Forelimb muscle (tissue), 1 donor: ENCODE measurements around the gene TBC1D4. TPM values are rescaled to one million over a fixed set of nuclear protein-coding genes. Genes with fewer than 3 reads are reported as not detected.

Experiments
- DNase-seq: peaks from one replicate; pipeline ENCODE4 v3.0.0-alpha.2; 2013; ENCODE audit warnings: low read depth
- polyA plus RNA-seq: library from polyadenylated mRNA; unstranded; fragments of 120-200 nt; gene quantifications from one replicate; pipeline ENCODE4 v1.2.1, GENCODE V29; 2013; ENCODE audit not compliant: insufficient read length

Gene TBC1D4
- polyA plus RNA-seq, 1 donor: 18.6 TPM

DNA sequence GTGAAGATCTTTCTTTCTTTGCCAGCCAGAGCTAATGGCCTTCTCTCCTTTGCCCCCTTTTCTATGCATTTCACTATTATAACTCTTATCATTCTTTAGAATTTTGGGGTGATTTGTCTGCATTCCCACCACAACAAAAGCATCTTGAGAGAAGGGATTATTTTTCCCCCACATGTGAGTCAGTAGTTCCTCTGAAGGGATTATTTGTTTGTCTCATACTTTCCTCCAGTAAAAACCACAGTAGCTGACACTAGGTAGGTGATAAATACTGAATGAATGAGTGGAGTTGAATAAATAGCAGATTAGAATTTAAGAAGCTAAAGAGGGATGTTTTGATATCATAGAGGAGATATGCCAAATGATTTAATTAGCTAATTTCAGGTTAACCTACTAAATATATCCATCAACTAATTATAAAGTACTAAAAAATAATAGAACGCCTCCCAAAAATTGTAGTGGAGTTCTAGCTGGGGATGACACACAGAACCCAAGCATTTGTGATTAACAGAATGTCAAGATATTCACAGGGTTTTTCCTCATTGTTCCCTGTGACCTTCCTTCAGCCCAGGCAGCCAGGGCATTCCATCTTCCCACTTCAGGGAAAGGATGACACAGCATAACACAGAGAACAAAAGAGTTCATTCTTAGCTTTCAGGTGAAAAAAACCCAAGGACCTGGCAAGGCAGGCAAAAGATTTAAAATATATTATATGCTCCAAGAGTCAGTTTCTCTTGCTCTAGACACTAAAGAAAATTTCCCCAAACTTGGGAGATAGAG, 3.5 kb upstream of the TBC1D4 start:
- DNase-seq: no peak

DNA sequence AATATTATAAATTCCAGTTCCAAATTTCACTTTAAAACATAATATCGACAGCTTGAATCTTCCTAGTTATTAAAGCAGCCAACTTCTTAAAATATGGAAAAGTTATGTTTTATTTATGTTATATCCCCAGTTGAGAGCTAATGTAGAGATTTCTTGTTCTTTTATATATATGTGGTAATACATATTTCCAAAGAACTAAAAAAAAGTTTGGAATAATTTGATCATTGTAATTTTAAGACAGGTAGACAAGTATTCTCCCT, 781 bp upstream of the TBC1D4 start:
- no peak for DNase-seq

DNA sequence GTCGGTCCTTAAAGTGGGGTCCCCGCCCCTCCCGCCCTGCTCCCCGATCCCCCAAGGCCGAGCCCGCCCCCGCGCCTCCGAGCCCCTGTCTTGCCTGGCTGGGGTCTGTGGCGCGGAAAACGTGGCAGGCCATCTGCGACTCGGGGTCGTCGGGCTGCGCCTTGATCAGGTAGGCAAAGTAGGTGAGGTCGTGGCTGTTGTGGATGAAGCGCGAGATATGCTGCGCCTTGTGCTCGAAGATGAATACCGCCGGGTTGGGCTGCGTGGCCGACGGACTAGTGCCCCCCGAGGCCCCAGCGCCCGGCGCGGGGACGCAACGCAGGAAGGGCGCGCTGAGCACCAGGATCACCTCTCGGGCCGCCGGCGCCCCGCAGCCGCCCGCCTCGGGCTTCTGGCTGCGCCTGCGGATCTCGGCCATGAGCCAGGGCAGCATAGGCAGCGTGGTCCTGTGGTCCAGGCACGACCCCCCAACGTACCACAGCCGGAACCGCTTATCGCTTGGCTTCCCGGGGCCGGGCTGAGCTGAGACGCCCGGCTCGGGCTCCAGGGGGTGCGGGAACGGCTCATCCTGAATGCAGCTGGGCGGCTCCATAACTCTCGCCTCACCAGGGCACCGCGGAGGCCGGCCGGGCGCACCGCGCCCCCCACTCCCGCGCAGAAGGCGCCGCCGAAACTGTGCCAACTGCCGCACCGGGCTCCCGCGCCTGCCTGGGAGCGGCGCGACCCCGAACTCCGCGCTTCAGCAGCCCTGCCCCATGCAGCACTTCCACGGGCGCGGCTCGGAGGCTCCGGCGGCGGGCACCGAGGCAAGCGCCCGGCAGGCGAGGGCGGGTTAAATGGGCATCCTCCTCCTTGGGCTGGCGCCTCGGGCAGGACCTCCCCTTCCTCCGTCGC, 546 bp downstream of the TBC1D4 start:
- DNase-seq: no peak

- no peak for DNase-seq
These were observed 1.2 kb downstream of the TBC1D4 start for GRCh38 chr13:75480671-75481175.

- DNase-seq: no peak
These were observed 2.7 kb downstream of the TBC1D4 start for GRCh38 chr13:75479102-75479740.

GRCh38 chr13:75478659-75479058, 3.3 kb downstream of the TBC1D4 start:
- DNase-seq: no peak

- no peak for DNase-seq
These were observed 7.0 kb downstream of the TBC1D4 start for GRCh38 chr13:75474956-75475355.

GRCh38 chr13:75473468-75473867, 8.5 kb downstream of the TBC1D4 start:
- peak; percentile 62 for DNase-seq

GRCh38 chr13:75470676-75471075, 11.3 kb downstream of the TBC1D4 start:
- no peak for DNase-seq

DNA sequence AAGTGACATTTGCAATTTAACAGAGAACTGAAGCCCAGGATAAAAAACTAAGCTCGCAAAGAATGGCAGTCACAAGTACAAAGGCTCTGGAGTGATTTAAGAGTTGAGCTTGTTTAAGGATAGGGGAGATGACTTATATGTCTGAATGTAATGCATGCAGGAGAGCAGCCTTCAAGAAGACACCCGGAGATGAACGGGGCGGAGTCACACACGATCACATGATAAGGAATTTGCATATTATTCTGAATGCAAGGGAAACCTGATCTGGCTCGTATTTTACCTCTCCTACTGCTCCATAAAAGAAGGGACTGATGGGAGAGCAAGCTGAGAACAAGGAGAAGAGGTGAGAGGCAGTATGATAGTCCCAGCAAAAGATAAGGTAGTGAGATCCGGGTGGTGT, 12.9 kb downstream of the TBC1D4 start:
- DNase-seq: no peak

GRCh38 chr13:75468602-75469001, 13.4 kb downstream of the TBC1D4 start:
- no peak for DNase-seq

GRCh38 chr13:75468098-75468497, 13.9 kb downstream of the TBC1D4 start:
- DNase-seq: no peak

GRCh38 chr13:75467040-75467728, 14.8 kb downstream of the TBC1D4 start:
- DNase-seq: no peak

DNA sequence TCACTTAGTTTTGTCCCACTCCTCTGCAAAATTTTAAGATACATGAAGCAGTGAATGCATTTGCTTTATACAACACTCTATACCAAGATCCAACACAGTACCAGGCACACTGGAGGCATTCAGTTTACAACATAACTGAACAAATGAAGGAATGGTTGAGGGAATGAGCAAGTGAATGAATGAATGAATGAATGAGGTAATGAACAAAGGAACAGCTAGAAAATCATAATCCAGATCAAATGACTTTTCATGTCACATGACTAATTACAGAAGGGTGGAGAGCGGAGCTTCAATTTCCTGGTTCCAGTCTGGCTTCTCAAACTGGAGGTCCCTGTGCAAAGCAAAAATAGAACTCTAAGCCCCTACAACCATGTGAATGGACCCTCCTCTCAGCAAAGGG, 16.7 kb downstream of the TBC1D4 start:
- no peak for DNase-seq

GRCh38 chr13:75461314-75461713, 20.7 kb downstream of the TBC1D4 start:
- no peak for DNase-seq

GRCh38 chr13:75460644-75461043, 21.3 kb downstream of the TBC1D4 start:
- no peak for DNase-seq

DNA sequence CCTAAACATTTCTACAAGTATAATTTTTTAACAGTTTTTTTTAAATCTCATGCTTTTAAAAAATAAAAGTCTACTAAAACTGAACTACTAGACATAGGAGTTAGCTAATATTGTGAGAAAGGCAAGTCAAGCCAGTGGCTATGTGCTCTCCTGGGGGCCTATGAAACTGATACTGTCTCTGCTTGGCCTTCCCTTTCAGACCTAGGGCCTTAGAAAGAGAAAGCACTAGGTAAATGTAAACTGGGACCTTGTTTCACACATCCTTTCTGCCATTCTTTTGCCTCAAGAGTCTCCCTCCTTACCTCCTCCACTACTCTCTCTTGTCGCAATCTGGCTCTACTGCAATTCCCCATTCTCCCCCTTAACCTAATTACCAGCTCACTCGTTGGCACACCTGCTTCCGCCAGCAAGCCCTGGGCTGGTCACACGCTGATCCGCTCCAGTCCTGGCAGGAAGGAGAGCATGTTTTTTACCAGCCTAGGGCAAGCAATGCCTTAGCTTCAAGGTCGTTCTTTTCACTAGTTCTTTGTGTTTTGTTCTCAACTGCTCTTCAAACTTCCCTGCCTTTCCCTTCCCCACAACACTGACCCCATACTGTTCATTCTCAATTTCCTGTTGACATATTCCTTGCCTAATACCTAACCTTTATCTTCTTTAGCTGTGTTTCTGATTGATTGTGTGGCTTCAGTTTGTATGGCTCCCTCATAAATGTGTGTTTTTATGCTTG, 23.1 kb downstream of the TBC1D4 start:
- DNase-seq: no peak

- no peak for DNase-seq
These were observed 26.0 kb downstream of the TBC1D4 start for GRCh38 chr13:75455962-75456361.

- DNase-seq: no peak
These were observed 27.5 kb downstream of the TBC1D4 start for GRCh38 chr13:75454497-75454896.

DNA sequence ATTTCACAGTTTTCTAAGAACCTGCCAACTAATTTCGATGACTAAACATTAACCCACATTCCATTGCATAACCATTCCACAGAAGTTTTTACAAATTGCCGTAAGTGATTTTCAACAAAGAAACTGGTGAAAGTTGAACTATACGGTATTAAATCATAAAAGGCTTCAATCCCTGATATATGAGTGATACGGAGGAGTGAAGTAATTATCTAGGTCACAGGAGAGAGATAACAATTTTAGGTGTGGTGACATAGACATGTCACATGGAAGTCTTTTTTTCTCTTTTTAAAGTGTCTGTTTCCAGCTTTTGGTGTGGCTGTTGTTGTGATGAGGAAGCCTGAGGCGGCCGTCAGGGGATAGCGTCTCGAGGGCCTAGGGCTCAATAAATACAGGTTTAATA, 29.4 kb downstream of the TBC1D4 start:
- no peak for DNase-seq

- DNase-seq: no peak
These were observed 34.5 kb downstream of the TBC1D4 start for GRCh38 chr13:75447493-75447892.
